Mucosa of descending colon (tissue), 3 donors: ENCODE measurements around the gene AK9. TPM values are rescaled to one million over a fixed set of nuclear protein-coding genes. Genes with fewer than 3 reads are reported as not detected.

Experiments used
- ATAC-seq: fragments of 200-7000 bp; cut with Tn5 transposase; one replicate; pipeline ENCODE4 v1.9.1; 2020; ENCODE audit warnings: mild to moderate bottlenecking, moderate library complexity
- DNase-seq, 3 donors: peaks; one replicate each; pipeline ENCODE4 v3.0.0-alpha.2; 2020
- H3K36me3 ChIP-seq: fragments of 200-600 bp; one replicate; pipeline ENCODE4 v1.8.0; 2021; ENCODE audit warnings: low read depth, mild to moderate bottlenecking
- H3K4me1 ChIP-seq: fragments of 200-600 bp; one replicate; pipeline ENCODE4 v1.8.0; 2021; ENCODE audit warnings: low read depth, mild to moderate bottlenecking
- H3K4me3 ChIP-seq: fragments of 200-600 bp; one replicate; pipeline ENCODE4 v1.8.0; 2021; ENCODE audit warnings: mild to moderate bottlenecking
- H3K9me3 ChIP-seq: fragments of 200-600 bp; one replicate; pipeline ENCODE4 v1.8.0; 2021; ENCODE audit warnings: mild to moderate bottlenecking
- CTCF ChIP-seq: fragments of 200-600 bp; IDR thresholded peaks from one replicate; pipeline ENCODE4 v1.8.0; 2022; ENCODE audit warnings: antibody characterized with exemption, mild to moderate bottlenecking
- intact Hi-C, 2 donors: fragments of 100-400 bp; cut with DNase I in 1 of 2; cut with micrococcal nuclease in 1 of 2; formaldehyde crosslinking; loops; one replicate each; pipeline versions ENCODE4 v1.11.0 to v1.11.1; 2022; cut with DNase I, micrococcal nuclease
- total RNA-seq, 3 donors: library from RNA; stranded (reverse); fragmentation: NEBNext Ultra II Directional in 2 of 3; extraction: Animal tissue kit (Norgen Biotek cat#: 25700) in 2 of 3; gene quantifications; one replicate each; pipeline versions ENCODE4 v1.2.1 to v1.2.4, GENCODE V29; 2021 to 2023
- donor health status: DM: no; HTN: no; CAD: no; lungs with moderate emphysema.
- donor health status: DM: no; HTN: no; CAD: no.
- donor health status: DM: no; HTN: yes; CAD: no.

Gene AK9
- total RNA-seq, 3 donors from 2014 or later, result 7.2 to 15.0 (median 10.9) TPM

GRCh38 chr6:109474995-109475394 is 216.0 kb downstream of the AK9 start:
- no peak overlapping the region for H3K4me3 ChIP-seq
- no peak for ATAC-seq
- TF ChIP-seq CTCF, result no peak
- H3K36me3 ChIP-seq, result peaks cover 6% of the 10 kb centered on the region
- intact Hi-C loops, result no loop called here
- H3K9me3 ChIP-seq, result no peaks in the 10 kb centered on the region
- no peak for DNase-seq
- peaks cover 25% of the 10 kb centered on the region for H3K4me1 ChIP-seq

GRCh38 chr6:109473120-109473519 is 217.9 kb downstream of the AK9 start:
- Histone ChIP-seq H3K9me3 (no peaks in the 10 kb centered on the region), H3K36me3 (peaks cover 6% of the 10 kb centered on the region), H3K4me3 (no peak overlapping the region), H3K4me1 (peaks cover 8% of the 10 kb centered on the region)
- TF ChIP-seq CTCF, result no peak
- no peak for ATAC-seq
- no peak for DNase-seq
- intact Hi-C loops, result no loop called here

- DNase-seq (no peak), ATAC-seq (no peak)
- TF ChIP-seq CTCF, result no peak
- no peaks in the 10 kb centered on the region for H3K9me3 ChIP-seq
- intact Hi-C loops, result no loop called here
- H3K36me3 ChIP-seq, result peaks cover 6% of the 10 kb centered on the region
- no peak overlapping the region for H3K4me3 ChIP-seq
- peaks cover 10% of the 10 kb centered on the region for H3K4me1 ChIP-seq
These were observed 218.6 kb downstream of the AK9 start for GRCh38 chr6:109472132-109472995.

- no peak for ATAC-seq
These were observed 219.7 kb downstream of the AK9 start for GRCh38 chr6:109471105-109471810.

GRCh38 chr6:109469591-109470189 is 221.3 kb downstream of the AK9 start:
- no peaks in the 10 kb centered on the region for H3K36me3 ChIP-seq
- peaks cover 6% of the 10 kb centered on the region for H3K4me1 ChIP-seq
- ATAC-seq (no peak), DNase-seq (no peak)
- intact Hi-C loops, result no loop called here
- TF ChIP-seq CTCF, result no peak
- no peaks in the 10 kb centered on the region for H3K9me3 ChIP-seq
- H3K4me3 ChIP-seq, result no peak overlapping the region

More at GRCh38 chr6:109471105-109471810, 219.7 kb downstream of the AK9 start:
- TF ChIP-seq CTCF, result no peak
- intact Hi-C loops, result no loop called here
- no peak for DNase-seq
- Histone ChIP-seq H3K36me3 (peaks cover 6% of the 10 kb centered on the region), H3K9me3 (no peaks in the 10 kb centered on the region), H3K4me1 (peaks cover 6% of the 10 kb centered on the region), H3K4me3 (no peak overlapping the region)
